Activated T-helper 1 cell treated with anti-CD3 and anti-CD28 coated beads, Interleukin-12 subunit alpha, Interleukin-12 subunit beta, Interleukin-2, Interleukin-4 antibody, amounts not matched to agents 30 ng/mL and 10 ng/mL and 1 ng/mL, durations not matched to agents 14 hours and 24 hours and 36 hours (primary cell): Measurements from ENCODE around the gene LMO2. TPM values are rescaled to one million over a fixed set of nuclear protein-coding genes. Genes with fewer than 3 reads are reported as not detected.
"Not testable (repeated sequence)": the region's sequence is repeated elsewhere in the genome, so short reads cannot be mapped to it uniquely, and the experiment has no call there.

Experiments used
- DNase-seq: peaks from one replicate; pipeline ENCODE4 v3.0.0; 2021; ENCODE audit warnings: low spot score
- H3K27ac Mint-ChIP-seq: one replicate; pipeline ENCODE4 v1.8.0; 2021; ENCODE audit warnings: mild to moderate bottlenecking, mixed read lengths
- H3K27me3 Mint-ChIP-seq: one replicate; pipeline ENCODE4 v1.8.0; 2022; ENCODE audit warnings: mild to moderate bottlenecking, moderate library complexity, mixed read lengths; ENCODE audit not compliant: insufficient read depth
- H3K36me3 Mint-ChIP-seq: one replicate; pipeline ENCODE4 v1.8.0; 2021; ENCODE audit warnings: low read depth, mixed read lengths
- H3K4me1 Mint-ChIP-seq: one replicate; pipeline ENCODE4 v1.8.0; 2021; ENCODE audit warnings: low read depth, mixed read lengths
- H3K4me3 Mint-ChIP-seq: one replicate; pipeline ENCODE4 v1.8.0; 2021; ENCODE audit warnings: mild to moderate bottlenecking, moderate library complexity, mixed read lengths
- H3K9me3 Mint-ChIP-seq: one replicate; pipeline ENCODE4 v1.8.0; 2021; ENCODE audit warnings: mixed read lengths
- intact Hi-C: fragments of 100-400 bp; cut with micrococcal nuclease; formaldehyde crosslinking; loops from one replicate; pipeline ENCODE4 v1.15.1; 2024
- total RNA-seq: library from RNA; stranded (reverse); gene quantifications from 2 replicates; pipeline ENCODE4 v1.2.3, GENCODE V29; 2022

LMO2 gene
- total RNA-seq, 1 donor from 2014 or later: not detected

GRCh38 chr11:33832676-33833075 lies 59.2 kb downstream of the LMO2 start:
- H3K27me3 Mint-ChIP-seq: peaks cover 33% of the 10 kb centered on the region
- no peak overlapping the region for H3K27ac Mint-ChIP-seq
- H3K4me3 Mint-ChIP-seq: no peak overlapping the region
- H3K9me3 Mint-ChIP-seq: no peaks in the 10 kb centered on the region
- peaks cover 6% of the 10 kb centered on the region for H3K4me1 Mint-ChIP-seq
- peaks cover 2% of the 10 kb centered on the region for H3K36me3 Mint-ChIP-seq
- no peak for DNase-seq
- intact Hi-C loops: no loop called here

- Mint-ChIP-seq H3K4me3 (no peak overlapping the region), H3K27me3 (peaks cover 44% of the 10 kb centered on the region), H3K27ac (no peak overlapping the region), H3K4me1 (peaks cover 6% of the 10 kb centered on the region), H3K36me3 (peaks cover 2% of the 10 kb centered on the region), H3K9me3 (no peaks in the 10 kb centered on the region)
- DNase-seq: no peak
- intact Hi-C loops: no loop called here
These were observed 60.8 kb downstream of the LMO2 start for GRCh38 chr11:33830903-33831648.

- Mint-ChIP-seq H3K4me3 (peak overlapping the region; percentile 76), H3K27ac (no peak overlapping the region), H3K36me3 (peaks cover 2% of the 10 kb centered on the region), H3K4me1 (peaks cover 6% of the 10 kb centered on the region), H3K27me3 (peaks cover 51% of the 10 kb centered on the region), H3K9me3 (no peaks in the 10 kb centered on the region)
- intact Hi-C loops: loop anchor here (1.0 kb wide), 4 partner anchors 21 to 467 kb away; no protein-coding TSS in a partner anchor
- peak; percentile 28 for DNase-seq
These were observed 62.3 kb downstream of the LMO2 start for GRCh38 chr11:33829430-33830141.

GRCh38 chr11:33828604-33829429 lies 63.1 kb downstream of the LMO2 start:
- no peak for DNase-seq
- Mint-ChIP-seq H3K9me3 (no peaks in the 10 kb centered on the region), H3K4me1 (peaks cover 6% of the 10 kb centered on the region), H3K4me3 (no peak overlapping the region), H3K36me3 (peaks cover 2% of the 10 kb centered on the region), H3K27me3 (peaks cover 57% of the 10 kb centered on the region), H3K27ac (no peak overlapping the region)
- intact Hi-C loops: loop anchor here (1.0 kb wide), 4 partner anchors 21 to 467 kb away; no protein-coding TSS in a partner anchor

- Mint-ChIP-seq H3K36me3 (peaks cover 2% of the 10 kb centered on the region), H3K27me3 (peaks cover 70% of the 10 kb centered on the region), H3K4me3 (no peak overlapping the region), H3K4me1 (peaks cover 6% of the 10 kb centered on the region), H3K9me3 (no peaks in the 10 kb centered on the region), H3K27ac (no peak overlapping the region)
- intact Hi-C loops: no loop called here
- no peak for DNase-seq
These were observed 64.7 kb downstream of the LMO2 start for GRCh38 chr11:33827206-33827605.

GRCh38 chr11:33825854-33826560 lies 65.9 kb downstream of the LMO2 start:
- H3K4me3 Mint-ChIP-seq: no peak overlapping the region
- no peak for DNase-seq
- no peaks in the 10 kb centered on the region for H3K9me3 Mint-ChIP-seq
- intact Hi-C loops: no loop called here
- H3K27me3 Mint-ChIP-seq: peaks cover 67% of the 10 kb centered on the region
- no peak overlapping the region for H3K27ac Mint-ChIP-seq
- peaks cover 6% of the 10 kb centered on the region for H3K4me1 Mint-ChIP-seq
- peaks cover 2% of the 10 kb centered on the region for H3K36me3 Mint-ChIP-seq

- H3K27ac Mint-ChIP-seq, H3K4me1 Mint-ChIP-seq, H3K9me3 Mint-ChIP-seq, DNase-seq, intact Hi-C loops, H3K4me3 Mint-ChIP-seq, H3K36me3 Mint-ChIP-seq: not testable (repeated sequence)
- peaks cover 47% of the 10 kb centered on the region for H3K27me3 Mint-ChIP-seq
These were observed 68.9 kb downstream of the LMO2 start for GRCh38 chr11:33822981-33823380.

- intact Hi-C loops: no loop called here
- no peak overlapping the region for H3K4me3 Mint-ChIP-seq
- DNase-seq: no peak
- H3K4me1 Mint-ChIP-seq: no peaks in the 10 kb centered on the region
- no peaks in the 10 kb centered on the region for H3K9me3 Mint-ChIP-seq
- peaks cover 20% of the 10 kb centered on the region for H3K27me3 Mint-ChIP-seq
- no peaks in the 10 kb centered on the region for H3K36me3 Mint-ChIP-seq
- H3K27ac Mint-ChIP-seq: no peak overlapping the region
These were observed 72.4 kb downstream of the LMO2 start for GRCh38 chr11:33819278-33820035.

Other genes with a start within 250 kb of the LMO2 start
- 0.23 TPM in 1 of 2 replicates, not detected in the other for gene C11orf91, start 191.2 kb downstream of the LMO2 start, total RNA-seq
- gene CD59, start 155.7 kb downstream of the LMO2 start, total RNA-seq: 140 and 143 TPM in 2 replicates
- gene FBXO3, start 117.6 kb downstream of the LMO2 start, total RNA-seq: 18.6 and 24.3 TPM in 2 replicates
- 285 and 289 TPM in 2 replicates for gene CAPRIN1, start 159.7 kb upstream of the LMO2 start, total RNA-seq
- gene NAT10, start 213.6 kb upstream of the LMO2 start, total RNA-seq: 157 and 158 TPM in 2 replicates